Measurements from ENCODE around the gene ABCG8. TPM values are rescaled to one million over a fixed set of nuclear protein-coding genes. Genes with fewer than 3 reads are reported as not detected.
A peak's percentile ranks its signal among the peaks of the same experiment; 100 is the strongest.

The ABCG8 gene
- polyA plus RNA-seq, 3 donors, result 0.75 to 1.2 (median 0.79) TPM

DNA sequence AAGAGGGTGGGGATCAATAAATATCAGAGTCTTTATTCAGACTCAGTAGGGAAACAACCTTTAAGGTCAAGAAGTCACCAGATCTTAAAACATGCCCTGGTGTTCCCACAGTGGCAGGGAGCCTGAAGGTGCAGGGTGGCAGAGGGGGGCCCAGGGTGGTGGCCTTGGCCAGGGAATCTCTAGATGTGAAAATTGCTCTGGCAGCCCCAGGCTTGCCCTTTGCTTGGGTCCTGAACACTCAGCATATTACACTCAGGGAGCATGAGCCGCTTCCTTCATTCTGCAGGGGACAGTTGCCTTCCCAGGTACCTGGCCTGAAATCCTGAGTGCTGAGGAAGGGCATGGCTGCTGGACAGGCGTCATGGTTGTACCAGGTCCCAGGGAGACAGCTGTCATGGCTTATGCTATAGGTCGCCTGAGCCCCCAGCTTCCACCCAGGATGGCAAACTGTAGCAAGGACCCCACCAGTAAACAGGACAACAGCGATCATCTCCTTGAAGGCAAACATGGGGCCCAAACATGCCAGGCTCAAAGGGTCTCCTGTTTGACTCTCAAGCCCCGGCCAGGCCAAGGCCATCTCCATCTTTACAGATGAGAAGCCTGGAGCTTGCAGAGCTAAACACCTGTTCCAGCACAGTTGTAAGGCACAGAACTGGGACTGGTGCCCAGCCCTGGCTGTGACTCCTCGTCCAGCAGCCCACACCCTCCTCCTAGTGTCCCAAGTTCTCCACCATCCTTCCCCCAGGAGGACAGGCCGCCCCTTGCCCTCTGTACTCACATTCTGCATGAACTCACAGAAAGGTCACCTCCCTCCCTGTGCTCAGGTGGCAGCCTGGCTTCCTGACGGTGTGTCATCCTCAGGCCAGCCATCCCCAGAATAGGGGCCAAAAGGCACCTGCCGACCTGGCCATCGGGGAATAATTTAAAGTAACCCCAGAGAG, 14.6 kb downstream of the ABCG8 start:
- no peak for DNase-seq (ENCODE audit: low read depth in 3 of 3, low spot score in 2 of 3)

DNA sequence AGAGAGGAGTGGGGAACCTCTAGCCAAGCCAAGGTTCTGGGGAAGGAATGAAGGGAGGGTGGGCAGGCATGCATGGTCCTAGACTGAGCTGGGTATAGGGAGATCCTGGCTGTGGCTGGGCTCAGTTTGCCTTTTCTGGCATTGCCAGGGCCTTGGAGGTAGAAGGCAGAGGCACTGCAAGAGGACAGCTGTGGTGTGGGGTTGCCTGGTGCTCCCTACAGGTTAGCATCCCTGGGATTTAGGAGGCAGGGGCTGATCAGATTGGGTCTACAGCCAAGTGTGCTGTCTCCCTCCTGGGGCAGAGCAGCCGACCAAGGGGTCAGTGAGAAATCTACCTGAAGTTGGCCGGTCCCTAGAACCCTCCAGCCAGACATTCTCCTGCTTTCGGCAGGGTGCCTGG, 15.9 kb downstream of the ABCG8 start:
- DNase-seq (ENCODE audit: low read depth in 3 of 3, low spot score in 2 of 3), result no peak

DNA sequence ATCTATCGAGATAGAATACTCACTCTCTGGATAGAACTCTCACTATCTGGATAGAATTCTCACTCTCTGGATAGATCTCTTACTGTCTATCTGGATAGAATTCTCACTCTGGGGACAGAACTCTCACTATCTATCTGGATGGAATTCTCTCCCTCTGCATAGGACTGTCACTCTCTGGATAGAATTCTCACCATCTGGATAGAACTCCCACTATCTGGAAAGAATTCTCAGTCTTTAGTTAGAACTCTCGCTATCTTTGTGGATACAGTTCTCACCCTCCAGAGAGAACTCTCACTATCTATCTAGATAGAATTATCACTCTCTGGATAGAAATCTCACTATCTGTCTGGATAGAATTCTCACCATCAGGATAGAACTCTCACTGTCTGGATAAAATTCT, 16.5 kb downstream of the ABCG8 start:
- DNase-seq (ENCODE audit: low read depth in 3 of 3, low spot score in 2 of 3), result no peak

DNA sequence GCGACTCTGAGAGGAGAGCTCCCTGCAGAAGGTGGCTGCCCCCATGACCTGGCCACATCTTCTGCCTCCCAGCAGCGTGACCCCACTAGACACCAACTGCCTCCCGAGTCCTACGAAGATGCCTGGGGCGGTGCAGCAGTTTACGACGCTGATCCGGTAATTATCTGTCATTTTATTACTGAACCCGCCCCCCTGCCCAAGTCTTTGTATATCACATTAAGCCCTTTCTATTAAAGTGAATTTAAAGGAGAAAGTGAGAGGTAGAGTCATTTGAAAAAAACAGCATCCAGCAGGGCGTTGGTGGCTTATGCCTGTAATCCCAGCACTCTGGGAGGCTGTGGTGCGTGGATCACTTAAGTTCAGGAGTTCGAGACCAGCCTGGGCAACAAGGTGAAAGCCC, 33.4 kb downstream of the ABCG8 start:
- no peak for DNase-seq (ENCODE audit: low read depth in 3 of 3, low spot score in 2 of 3)

DNA sequence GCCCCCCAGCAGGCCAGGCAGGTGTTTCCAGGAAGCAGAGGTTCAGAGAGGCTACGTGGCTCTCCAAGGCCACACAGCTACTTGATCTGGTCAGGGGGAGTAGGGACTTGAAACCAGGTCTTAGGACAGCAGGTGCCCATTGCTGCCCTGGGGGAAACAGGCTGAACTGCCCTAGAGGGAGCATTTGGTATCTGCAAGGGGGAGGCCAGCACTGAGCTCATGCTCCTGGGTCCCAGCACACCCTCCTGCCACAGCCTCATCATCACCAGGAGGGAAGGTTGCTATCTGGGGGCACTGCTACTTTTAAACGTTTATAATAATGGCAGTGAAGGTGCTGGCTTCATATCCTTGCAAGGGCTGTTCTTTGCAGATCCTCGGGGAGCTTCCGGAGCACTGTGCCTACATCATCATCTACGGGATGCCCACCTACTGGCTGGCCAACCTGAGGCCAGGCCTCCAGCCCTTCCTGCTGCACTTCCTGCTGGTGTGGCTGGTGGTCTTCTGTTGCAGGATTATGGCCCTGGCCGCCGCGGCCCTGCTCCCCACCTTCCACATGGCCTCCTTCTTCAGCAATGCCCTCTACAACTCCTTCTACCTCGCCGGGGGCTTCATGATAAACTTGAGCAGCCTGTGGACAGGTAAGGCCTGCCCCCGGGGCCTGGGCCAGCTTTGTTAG, 36.1 kb downstream of the ABCG8 start:
- DNase-seq (ENCODE audit: low read depth in 3 of 3, low spot score in 2 of 3), result no peak

DNA sequence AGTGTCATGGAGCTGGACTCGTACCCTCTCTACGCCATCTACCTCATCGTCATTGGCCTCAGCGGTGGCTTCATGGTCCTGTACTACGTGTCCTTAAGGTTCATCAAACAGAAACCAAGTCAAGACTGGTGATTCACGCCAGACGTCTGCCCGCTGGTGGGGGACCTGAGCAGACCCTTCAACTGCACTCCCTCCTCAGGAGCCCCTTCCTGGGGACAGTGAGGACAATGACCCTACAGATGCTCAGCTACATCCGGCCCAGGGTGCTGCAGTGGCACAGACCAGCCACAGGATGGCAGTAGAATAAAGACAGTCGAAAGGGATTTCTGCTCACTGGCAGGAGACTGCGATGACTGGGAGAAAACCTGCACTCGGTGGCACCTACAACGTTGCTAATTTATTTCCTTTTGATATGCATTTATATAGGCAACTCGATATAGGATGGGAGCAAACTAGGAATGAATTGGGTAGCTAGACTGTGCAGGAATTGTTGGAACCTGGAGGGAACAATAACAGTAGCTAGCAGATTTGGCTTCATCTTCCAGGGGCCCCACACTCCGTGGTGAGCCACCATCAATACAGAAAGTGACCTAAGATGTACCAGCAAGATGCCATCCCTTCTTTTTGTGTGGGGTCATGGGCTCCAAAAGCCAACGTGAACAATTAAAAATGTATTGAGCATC, 39.2 kb downstream of the ABCG8 start:
- peak in 2 of 3 donors; percentile 15 for DNase-seq (ENCODE audit: low read depth in 3 of 3, low spot score in 2 of 3)

DNA sequence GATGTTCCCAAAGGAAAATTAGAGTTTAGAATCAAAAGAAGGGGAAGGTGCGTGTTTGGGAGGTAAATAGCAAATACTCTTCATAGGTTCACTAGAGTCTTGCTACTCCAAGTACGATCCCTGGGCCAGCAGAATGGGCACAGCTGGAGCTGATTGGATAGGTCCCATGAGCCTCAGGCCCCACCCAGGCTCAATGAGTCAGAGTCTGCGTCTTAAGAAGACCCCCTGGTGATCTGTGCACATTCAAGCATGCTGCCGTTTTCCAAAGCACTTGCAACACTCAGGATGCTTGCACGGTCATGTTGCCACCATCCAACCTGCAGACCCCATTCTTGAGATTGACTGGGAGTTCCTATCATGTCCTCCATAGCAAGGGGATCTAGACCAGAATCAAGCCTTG, 40.5 kb downstream of the ABCG8 start:
- DNase-seq (ENCODE audit: low read depth in 3 of 3, low spot score in 2 of 3), result no peak

DNA sequence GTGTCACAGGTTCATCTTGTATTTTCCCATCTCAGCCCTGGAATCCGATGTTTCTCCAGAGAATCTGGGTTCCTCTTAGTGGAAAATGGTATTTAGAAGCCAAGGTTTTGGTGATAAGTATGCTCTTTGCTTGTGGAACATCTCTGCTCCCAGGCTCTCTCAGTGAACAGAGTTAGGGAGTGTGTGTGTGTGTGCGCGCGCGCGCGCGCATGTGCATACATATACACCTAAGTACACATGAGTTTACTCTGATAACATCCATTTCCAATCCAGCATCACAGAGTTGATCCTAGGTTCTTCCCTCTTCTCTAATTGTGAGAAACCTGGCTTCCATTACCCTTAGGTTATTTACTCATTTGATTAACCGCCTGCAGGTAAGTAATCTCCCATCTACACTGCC, 41.7 kb downstream of the ABCG8 start:
- DNase-seq (ENCODE audit: low read depth in 3 of 3, low spot score in 2 of 3), result no peak

DNA sequence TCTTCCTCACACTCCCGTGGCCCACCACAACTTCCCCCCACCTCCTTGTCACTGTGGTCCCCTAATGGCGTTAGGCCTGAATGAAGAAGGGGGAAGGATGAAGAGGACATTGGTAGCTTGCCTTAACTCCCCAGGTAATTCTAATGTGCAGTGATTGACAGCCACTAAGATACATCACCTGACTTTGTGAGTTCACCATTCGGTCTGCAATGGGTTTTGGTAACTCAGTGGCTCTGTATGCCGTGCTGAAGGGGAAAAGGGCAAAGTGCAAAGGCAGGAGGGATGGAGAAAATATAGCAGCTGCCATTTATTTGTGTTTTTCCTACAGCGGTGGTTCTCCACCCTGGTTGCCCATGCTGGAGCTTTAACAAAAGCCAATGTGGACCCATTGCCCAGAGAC, 42.2 kb downstream of the ABCG8 start:
- DNase-seq (ENCODE audit: low read depth in 3 of 3, low spot score in 2 of 3), result no peak

DNA sequence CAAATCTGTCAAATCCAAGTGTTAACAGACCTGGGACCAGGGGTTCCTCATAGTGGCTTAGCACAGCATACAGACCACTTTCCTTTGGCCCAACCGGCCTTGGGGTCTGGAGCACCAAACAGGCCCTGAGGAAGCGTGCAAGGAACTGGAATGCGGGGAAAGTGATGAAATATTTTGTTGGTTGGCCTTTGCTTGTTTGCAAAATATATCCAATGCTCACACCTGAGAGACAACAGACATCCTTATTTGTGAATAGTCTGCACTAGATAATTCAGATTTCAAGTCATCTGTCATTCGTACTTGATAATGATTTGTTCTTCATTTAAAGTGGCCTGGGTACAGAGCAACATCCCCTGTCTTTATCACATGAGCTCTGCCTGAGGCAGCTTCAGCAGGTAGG, 43.5 kb downstream of the ABCG8 start:
- DNase-seq (ENCODE audit: low read depth in 3 of 3, low spot score in 2 of 3), result no peak

DNA sequence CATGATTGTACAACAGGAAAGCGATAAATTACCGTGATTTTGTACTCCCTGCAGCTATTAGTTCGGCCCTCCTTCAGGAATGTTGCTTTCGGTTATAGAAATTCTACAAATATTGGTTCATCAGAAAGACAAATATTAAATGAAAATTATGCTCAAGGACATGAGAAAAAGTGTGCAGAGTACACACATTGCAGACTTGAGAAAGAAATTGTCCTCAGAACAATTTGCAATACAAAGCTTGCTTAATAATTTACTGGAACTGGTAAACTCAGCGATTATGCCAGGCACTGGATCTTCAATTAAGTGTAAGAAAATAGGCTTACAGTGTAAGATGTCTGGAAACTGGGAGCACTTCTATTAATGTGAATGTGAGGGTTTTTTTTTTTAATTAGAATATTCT, 45.9 kb downstream of the ABCG8 start:
- no peak for DNase-seq (ENCODE audit: low read depth in 3 of 3, low spot score in 2 of 3)

DNA sequence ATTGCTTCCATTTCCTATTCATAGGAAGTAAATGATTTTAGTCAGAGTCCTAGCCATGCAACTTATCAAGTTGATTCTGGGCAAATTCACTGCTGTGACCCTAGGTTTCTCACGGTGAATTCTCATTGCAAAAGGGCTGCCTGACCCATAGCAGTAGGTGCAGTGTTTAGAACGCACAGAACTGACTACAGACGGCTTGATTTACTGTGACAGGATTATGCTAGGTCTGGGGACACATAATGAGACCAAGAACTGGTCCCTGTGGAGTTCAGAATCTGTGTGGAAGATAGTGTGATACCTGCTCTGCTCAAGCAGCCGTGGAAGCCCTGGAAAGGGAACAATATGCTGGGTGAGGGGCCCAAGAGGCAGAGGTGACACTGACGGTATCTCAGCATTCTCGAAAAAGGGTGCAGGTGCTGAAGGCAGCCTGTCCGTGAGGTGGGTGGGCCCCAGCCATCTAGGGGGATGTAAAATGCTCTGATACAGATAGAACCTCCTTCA, 46.4 kb downstream of the ABCG8 start:
- no peak for DNase-seq (ENCODE audit: low read depth in 3 of 3, low spot score in 2 of 3)

DNA sequence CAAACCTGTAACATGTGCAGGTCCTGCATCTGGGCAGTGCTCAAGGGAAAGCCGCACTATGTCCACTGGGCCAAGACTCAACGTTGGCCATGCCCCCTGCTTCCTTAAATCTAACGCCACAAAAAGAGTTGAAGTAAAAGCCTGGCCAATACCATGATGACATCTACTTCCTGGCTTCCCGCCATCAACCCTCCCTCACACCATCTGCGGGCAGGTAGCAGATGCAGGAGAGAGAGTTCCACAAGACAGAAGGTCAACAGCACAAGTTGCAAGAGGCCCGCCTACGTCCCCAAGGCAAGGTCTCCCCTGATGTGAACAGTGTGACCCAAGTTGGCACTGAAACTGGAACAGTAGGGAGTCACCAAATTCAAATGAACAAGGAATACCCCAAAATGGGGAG, 48.4 kb downstream of the ABCG8 start:
- DNase-seq (ENCODE audit: low read depth in 3 of 3, low spot score in 2 of 3), result no peak

DNA sequence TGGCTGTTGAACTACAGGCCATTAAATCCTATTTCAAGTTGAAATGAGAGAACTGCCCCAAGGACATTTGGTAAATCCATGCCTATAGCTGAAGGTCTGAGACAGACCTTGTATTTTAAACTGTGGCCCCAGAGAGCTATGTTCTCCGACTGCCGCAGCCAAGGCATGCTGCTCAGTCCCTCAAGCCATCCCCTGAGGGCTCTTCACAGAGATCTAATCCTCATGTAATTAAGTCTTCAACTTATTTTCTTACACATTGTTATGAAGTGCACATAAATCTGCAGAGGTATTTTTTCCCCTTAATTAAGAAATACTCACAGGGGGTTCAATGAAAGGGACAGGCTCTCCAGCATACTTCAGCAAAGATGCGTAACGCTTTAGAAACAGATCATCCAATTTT, 50.6 kb downstream of the ABCG8 start:
- no peak for DNase-seq (ENCODE audit: low read depth in 3 of 3, low spot score in 2 of 3)

DNA sequence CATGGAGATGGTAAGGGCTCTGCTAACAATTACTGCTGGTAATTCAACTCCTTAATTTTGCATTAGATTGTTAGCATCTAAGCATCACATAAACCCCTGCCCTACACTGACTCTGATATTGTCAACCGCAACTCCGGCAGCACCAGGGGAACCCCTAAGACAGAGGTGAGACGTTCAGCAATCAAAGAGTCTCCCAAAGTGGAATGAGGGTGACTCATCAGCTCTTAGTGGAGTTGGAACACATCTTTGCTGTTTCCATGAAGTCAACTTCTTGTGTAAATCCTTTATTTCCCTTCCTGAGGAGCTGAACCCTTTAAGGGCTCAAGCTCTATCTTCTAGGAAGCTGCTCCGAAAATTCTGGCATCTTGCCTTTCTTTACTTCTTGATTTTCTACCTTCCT, 52.1 kb downstream of the ABCG8 start:
- no peak for DNase-seq (ENCODE audit: low read depth in 3 of 3, low spot score in 2 of 3)

DNA sequence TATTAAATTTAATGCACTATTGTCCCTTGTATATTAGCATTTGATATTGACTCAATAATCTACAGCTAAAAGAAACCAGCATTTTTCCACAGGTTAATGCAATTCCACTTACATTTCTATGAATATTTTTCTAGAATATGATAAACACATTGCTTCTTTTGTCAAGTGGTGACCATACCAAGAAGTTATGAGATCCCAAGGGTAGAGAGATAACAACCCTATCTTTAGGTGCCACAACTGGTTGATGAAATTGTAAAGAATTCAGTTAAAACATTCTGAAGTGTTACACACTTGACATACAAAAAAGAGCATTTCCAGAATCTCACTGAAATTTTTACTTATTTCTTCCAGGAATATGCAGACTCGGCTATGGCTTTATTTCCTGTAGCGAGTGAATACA, 56.0 kb downstream of the ABCG8 start:
- DNase-seq (ENCODE audit: low read depth in 3 of 3, low spot score in 2 of 3), result no peak

DNA sequence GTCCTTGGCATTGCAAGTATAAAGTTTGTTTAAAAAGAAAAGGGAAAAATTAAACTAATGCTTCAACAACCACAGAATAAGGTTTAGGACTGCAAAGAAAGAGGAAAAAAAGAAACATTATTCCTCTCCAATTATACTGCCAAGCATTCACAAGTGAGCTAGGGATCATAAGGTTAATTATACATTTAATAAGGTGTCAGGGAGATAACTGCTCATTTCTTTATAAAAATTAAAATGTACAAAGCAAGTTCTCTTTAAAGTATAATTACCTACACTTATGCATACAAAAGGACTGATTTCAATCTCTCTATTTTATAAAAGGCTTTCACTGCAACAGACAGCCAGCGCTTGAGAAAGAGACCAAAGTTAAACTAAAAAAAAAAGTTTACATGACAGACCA, 58.1 kb downstream of the ABCG8 start:
- no peak for DNase-seq (ENCODE audit: low read depth in 3 of 3, low spot score in 2 of 3)

DNA sequence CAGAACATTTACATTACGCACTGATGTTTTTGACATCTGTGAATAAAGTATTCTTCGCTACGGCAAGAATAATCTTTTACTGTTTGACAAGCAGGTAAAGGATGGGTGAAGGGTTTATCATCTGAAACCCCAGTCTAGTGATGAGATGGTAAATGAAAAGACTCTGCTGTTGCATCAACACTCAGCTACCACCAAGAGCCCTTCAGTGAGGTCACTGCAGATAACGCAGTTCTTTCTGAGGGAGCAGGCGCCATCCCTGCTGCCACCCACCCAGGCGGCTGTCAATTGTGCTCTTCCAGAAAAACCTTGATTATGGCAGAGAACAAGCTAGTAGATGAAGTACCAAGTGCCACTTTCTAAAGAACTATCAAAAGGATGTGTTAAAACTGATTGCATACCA, 58.7 kb downstream of the ABCG8 start:
- DNase-seq (ENCODE audit: low read depth in 3 of 3, low spot score in 2 of 3), result no peak

DNA sequence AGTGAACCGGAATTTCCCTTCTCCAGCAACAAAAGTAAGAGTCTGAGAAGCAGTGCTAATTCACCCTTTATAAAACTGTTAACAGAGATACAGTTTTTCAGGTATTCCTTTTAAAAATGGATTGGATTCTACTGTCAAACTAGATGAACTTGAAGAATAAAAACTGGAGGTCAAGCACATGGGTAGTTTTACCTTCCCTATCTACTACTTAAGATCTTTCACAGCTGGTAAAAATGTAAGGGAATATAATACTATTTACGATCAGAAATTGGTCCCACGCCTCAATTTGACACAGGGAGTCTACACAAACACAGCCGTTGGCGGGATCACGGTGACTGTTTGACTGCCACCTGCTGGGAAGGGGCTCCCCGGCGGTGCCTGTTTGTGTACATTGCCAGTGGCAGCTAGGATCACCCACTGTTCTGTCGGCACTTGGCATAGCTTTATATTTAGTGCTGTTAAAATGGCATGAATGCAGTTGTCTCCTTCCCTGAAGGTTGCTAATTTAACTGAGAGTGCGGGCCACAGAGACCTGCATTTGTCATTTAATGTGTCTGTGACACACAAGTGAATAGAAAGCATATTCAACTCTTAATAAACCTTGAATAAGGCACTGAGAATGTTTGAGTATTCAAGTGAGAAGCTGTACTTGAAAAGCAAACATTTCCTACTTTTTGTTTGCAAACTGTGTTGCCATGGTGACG, 59.5 kb downstream of the ABCG8 start:
- DNase-seq (ENCODE audit: low read depth in 3 of 3, low spot score in 2 of 3), result no peak

DNA sequence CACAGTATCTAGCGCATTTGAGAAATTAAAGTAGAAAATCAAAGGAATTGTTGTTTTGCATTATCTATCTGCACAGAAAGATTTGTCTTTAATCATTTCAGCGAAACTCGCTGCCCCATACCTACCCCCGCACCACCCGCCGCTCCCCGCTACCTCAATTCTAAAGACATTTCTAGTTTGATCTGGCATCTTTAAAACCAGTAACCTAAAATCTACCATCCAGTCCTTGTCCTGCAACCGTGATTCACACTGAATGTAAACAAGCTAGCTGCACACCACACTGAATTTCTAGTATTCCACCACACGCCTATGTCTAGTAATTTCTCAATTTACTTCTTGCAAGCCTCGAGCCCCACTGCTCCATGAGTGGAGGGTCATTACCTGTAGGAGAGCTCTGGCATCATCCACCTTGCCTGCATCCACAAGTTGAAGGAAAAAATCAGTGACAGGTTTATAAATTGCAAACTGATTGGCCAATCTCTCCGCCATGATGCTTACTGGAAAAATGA, 60.1 kb downstream of the ABCG8 start:
- DNase-seq (ENCODE audit: low read depth in 3 of 3, low spot score in 2 of 3), result no peak

DNA sequence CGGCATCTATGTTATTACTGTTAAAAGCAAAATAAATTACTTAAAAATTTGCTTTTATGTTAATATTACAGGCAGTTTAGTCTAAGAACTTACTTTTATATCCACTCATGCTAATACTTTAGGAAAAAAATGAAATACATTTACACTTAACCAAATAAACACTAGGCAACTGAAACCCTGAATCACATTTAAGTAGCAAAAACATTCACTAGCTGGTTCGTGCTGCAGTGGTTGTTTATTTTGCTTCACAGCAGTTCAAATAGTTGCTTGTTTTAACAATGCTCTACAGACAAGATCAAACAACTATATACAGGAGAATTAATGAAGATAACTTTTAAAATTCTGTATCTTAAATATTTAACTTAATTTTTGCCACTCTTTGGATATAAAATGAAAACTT, 60.8 kb downstream of the ABCG8 start:
- no peak for DNase-seq (ENCODE audit: low read depth in 3 of 3, low spot score in 2 of 3)
